Heart left ventricle (tissue), 16 donors: ENCODE measurements around the gene TRIM47. TPM values are rescaled to one million over a fixed set of nuclear protein-coding genes. Genes with fewer than 3 reads are reported as not detected.

Source experiments
- ATAC-seq, 4 donors: fragments of 200-7000 bp; cut with Tn5 transposase; one replicate each; pipeline ENCODE4 v1.9.1; 2020 to 2022; ENCODE audit warnings: moderate library complexity in 4 of 4, mild to moderate bottlenecking in 3 of 4, moderate number of reproducible peaks in 1 of 4
- DNase-seq, 5 donors: peaks; one replicate each; pipeline ENCODE4 v3.0.0-alpha.2; 2020
- H3K27ac ChIP-seq, 12 donors: fragments of 200-600 bp; sonication (generic) in 4 of 12; one replicate each; pipeline versions ENCODE4 v1.5.0 to v1.8.0; 2016 to 2022; ENCODE audit warnings: mild to moderate bottlenecking in 2 of 12
- H3K27me3 ChIP-seq, 9 donors: fragments of 200-600 bp; sonication (generic) in 2 of 9; one replicate each; pipeline versions ENCODE4 v1.5.1 to v1.8.0; 2016 to 2022; ENCODE audit warnings: mild to moderate bottlenecking in 3 of 9
- H3K36me3 ChIP-seq, 9 donors: fragments of 200-600 bp; sonication (generic) in 2 of 9; one replicate each; pipeline versions ENCODE4 v1.5.0 to v1.8.0; 2018 to 2022; ENCODE audit warnings: mild to moderate bottlenecking in 2 of 9
- H3K4me1 ChIP-seq, 12 donors: fragments of 200-600 bp; sonication (generic) in 4 of 12; one replicate each; pipeline versions ENCODE4 v1.5.0 to v1.8.0; 2016 to 2022; ENCODE audit warnings: mild to moderate bottlenecking in 3 of 12
- H3K4me3 ChIP-seq, 12 donors: fragments of 200-600 bp; sonication (generic) in 4 of 12; one replicate each; pipeline versions ENCODE4 v1.5.0 to v1.8.0; 2017 to 2022; ENCODE audit warnings: mild to moderate bottlenecking in 9 of 12, moderate library complexity in 4 of 12
- H3K9me3 ChIP-seq, 12 donors: fragments of 200-600 bp; sonication (generic) in 4 of 12; one replicate each; pipeline versions ENCODE4 v1.5.0 to v1.8.0; 2016 to 2022; ENCODE audit warnings: mild to moderate bottlenecking in 1 of 12
- POLR2A ChIP-seq, 2 donors: fragments of 450-650 bp; IDR thresholded peaks; one replicate each; pipeline ENCODE4 v1.6.1; 2017; ENCODE audit warnings: antibody characterized with exemption in 2 of 2, mild to moderate bottlenecking in 2 of 2, moderate library complexity in 2 of 2
- WGBS, 4 donors: extraction: QIAGEN DNeasy Blood & Tissue Kit in 2 of 4; methylation state at CpG; one replicate each; pipeline versions ENCODE4 v1.1.5 to v1.1.7; 2013 to 2018; 5-methylcytosine and 5-hydroxymethylcytosine counted together
- intact Hi-C, 10 donors: fragments of 100-400 bp; cut with DNase I; formaldehyde crosslinking; loops; one replicate each; pipeline versions ENCODE4 v1.11.1 to v1.14.2; 2022
- polyA plus RNA-seq, 2 donors: library from polyadenylated mRNA; stranded (reverse); fragments of 200-250 nt; gene quantifications; one replicate each; pipeline ENCODE4 v1.2.3, GENCODE V29; 2013
- total RNA-seq, 9 donors: library from RNA; depleted of rRNA in 2 of 9; stranded (reverse); fragments of >200 nt in 2 of 9; fragmentation: NEBNext Ultra II Directional in 3 of 9; extraction: Animal tissue kit (Norgen Biotek cat#: 25700) in 3 of 9; gene quantifications; one replicate each; pipeline versions ENCODE4 v1.1.0 to v1.2.4, GENCODE V29; 2016 to 2023
- TF ChIP-seq, protein P1 (sequence below), 12 donors: fragments of 200-600 bp; sonication (generic) in 4 of 12; IDR thresholded peaks; one replicate each; pipeline versions ENCODE4 v1.5.0 to v1.8.0; 2018 to 2022; ENCODE audit warnings: antibody characterized with exemption in 12 of 12, mild to moderate bottlenecking in 5 of 12
- donor health status: ischemic (EF 13 %, LVEDD 7.1; RV severe dilation, severe dysfunction).
- donor health status: healthy with polysubstance abuse.
- donor health status: DM: no; HTN: yes; CAD: no.
- donor health status: DM: no; HTN: no; CAD: no.
- donor health status: ischemic (EF 25% LVEDD 6.9; RV normal size, moderate dysfunction).
- donor health status: ischemic (EF 25% LVEDD 5.7; RV mildly dilated, moderate dysfunction).
- donor health status: healthy.
- donor health status: DM: yes; HTN: yes; CAD: no.
- donor health status: ischemic (EF 35%, LVEDD 5.7; RV mildly dilated, moderate dysfunction).
- donor health status: nonischemic (EF 11% LVEDD 7.7; RV severe dilation, severe dysfunction).
- donor health status: DM: yes; HTN: yes; CAD: no.
- donor health status: PGD.
- donor health status: ischemic (EF 29% LVEDD 5.4; RV normal size, mild dysfunction).
- donor health status: nonischemic (EF 23%, LVEDD 6.1; RV moderate dilation, normal function).

TRIM47 gene
- total and polyA plus RNA-seq, 11 donors = 20.1 to 53.4 (median 23.3) TPM

GRCh38 chr17:75875182-75875939 lies 3.0 kb downstream of the TRIM47 start:
- intact Hi-C loops = loop anchor here in 2 of 10 donors (10.0 kb wide), 1 partner anchor 101 kb away; a partner anchor contains a TSS
- 40 to 74% (median 67%) methylated on average over 4 to 18 of the region's 18 CpGs for WGBS, 4 donors
- TF ChIP-seq, protein P1, sequence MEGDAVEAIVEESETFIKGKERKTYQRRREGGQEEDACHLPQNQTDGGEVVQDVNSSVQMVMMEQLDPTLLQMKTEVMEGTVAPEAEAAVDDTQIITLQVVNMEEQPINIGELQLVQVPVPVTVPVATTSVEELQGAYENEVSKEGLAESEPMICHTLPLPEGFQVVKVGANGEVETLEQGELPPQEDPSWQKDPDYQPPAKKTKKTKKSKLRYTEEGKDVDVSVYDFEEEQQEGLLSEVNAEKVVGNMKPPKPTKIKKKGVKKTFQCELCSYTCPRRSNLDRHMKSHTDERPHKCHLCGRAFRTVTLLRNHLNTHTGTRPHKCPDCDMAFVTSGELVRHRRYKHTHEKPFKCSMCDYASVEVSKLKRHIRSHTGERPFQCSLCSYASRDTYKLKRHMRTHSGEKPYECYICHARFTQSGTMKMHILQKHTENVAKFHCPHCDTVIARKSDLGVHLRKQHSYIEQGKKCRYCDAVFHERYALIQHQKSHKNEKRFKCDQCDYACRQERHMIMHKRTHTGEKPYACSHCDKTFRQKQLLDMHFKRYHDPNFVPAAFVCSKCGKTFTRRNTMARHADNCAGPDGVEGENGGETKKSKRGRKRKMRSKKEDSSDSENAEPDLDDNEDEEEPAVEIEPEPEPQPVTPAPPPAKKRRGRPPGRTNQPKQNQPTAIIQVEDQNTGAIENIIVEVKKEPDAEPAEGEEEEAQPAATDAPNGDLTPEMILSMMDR (IDR thresholded peaks at IDR 0.05) = no peak
- no peak for TF ChIP-seq POLR2A (IDR thresholded peaks at IDR 0.05)
- peaks cover 17 to 75% (median 52%) of the 10 kb centered on the region in 12 donors for H3K4me1 ChIP-seq
- DNase-seq = peak in 3 of 5 donors; percentile 47 to 64 (median 62)
- peak overlapping the region in 8 of 12 donors; percentile 64 to 96 (median 77) for H3K4me3 ChIP-seq
- no peaks in the 10 kb centered on the region for H3K27me3 ChIP-seq
- H3K9me3 ChIP-seq = no peaks in the 10 kb centered on the region
- peak overlapping the region; percentile 91 to 99 (median 96) for H3K27ac ChIP-seq
- H3K36me3 ChIP-seq = peaks cover 0 to 27% (median 22%) of the 10 kb centered on the region in 9 donors
- ATAC-seq = no peak

DNA sequence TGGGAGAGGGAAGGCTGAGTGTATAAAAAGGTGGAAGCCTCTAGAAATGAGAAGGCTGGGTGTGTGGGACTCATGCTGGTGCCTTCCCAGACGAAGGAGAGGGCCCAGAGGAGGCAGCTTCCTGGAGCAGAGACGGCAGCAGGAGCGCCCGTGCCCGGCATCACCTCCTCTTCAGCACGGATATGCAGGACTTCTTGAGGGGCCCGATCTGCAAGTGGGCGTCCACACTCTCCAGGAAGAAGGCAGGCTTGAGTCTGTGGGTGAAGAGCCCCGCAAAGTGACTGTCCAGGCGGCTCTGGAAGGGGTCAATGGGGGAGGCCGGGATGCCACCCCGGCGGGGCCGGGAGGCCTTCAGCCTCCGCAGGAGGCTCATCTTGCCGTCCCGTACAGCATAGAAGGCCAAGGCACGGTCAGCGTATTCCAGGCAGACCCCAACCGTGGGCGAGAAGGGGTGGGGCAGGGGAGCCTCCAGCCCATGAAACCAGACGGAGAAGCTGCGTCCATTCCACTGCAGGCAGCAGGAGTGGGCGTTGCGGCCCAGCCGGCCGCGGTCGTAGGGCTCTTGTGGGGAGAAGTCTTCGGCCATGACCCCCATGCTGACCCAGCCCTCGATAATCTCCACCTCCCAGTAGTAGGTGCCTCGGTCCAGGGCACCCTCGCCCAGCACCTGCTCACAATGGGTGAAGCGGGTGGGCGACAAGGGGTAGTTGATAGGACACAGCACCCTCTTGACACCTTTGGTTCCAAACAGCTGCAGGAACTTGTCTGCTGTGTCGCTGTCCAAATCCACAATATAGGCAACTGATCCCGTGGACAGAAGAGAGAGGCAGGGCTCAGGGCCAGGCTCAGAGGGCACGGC lies 3.8 kb downstream of the TRIM47 start:
- peak overlapping the region in 11 of 12 donors; percentile 90 to 99 (median 96) for H3K27ac ChIP-seq
- H3K27me3 ChIP-seq = no peaks in the 10 kb centered on the region
- TF ChIP-seq, protein P1 (IDR thresholded peaks at IDR 0.05) = no peak
- TF ChIP-seq POLR2A (IDR thresholded peaks at IDR 0.05) = no peak
- peaks cover 0 to 27% (median 22%) of the 10 kb centered on the region in 9 donors for H3K36me3 ChIP-seq
- H3K4me1 ChIP-seq = peaks cover 17 to 83% (median 56%) of the 10 kb centered on the region in 12 donors
- peak in 1 of 5 donors; percentile 66 for DNase-seq
- no peak overlapping the region for H3K4me3 ChIP-seq
- no peaks in the 10 kb centered on the region for H3K9me3 ChIP-seq
- intact Hi-C loops = loop anchor here in 2 of 10 donors (10.0 kb wide), 1 partner anchor 100 kb away; a partner anchor contains a TSS
- 91 to 96% (median 93%) methylated on average over 24 to 38 of the region's 38 CpGs for WGBS, 4 donors
- ATAC-seq = no peak

DNA sequence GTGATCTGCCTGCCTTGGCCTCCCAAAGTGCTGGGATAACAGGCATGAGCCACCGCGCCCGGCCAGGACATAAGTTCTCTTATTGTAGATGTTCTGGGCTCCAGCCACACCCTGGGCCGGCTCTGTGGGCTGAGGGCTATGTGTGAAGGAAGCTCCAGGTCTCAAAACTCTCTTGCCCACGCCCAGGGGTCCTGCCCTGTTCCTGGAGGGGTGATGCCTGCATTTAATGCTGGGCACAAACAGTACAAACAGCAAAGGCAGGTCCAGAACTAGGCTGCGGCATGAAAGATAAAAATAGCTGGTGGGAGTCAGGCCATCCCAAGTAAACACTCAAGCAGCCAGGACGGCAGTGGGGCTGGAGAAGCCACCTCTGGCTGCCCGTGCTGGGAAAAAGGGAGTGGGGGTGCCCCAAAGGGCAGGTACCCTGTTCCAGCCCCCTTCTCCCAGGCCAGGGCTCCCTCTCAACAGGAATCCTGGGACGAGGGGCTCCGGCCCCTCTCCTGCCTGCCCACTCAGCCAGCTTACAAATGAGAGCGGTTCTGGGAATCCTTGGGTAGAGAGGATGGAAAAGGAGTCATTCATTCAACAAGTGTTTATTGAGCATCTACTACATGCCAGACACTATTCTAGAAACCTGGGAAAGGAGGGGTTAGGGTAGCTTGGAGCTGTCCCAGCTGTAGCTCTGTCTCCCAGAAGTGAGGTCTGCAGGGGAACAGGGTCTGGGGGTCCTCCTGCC lies 4.6 kb downstream of the TRIM47 start:
- no peak for TF ChIP-seq POLR2A (IDR thresholded peaks at IDR 0.05)
- TF ChIP-seq, protein P1 (IDR thresholded peaks at IDR 0.05) = no peak
- no peaks in the 10 kb centered on the region for H3K9me3 ChIP-seq
- peaks cover 17 to 87% (median 57%) of the 10 kb centered on the region in 12 donors for H3K4me1 ChIP-seq
- WGBS, 4 donors = 47 to 56% (median 52%) methylated on average over 11 of the region's 11 CpGs
- peak overlapping the region; percentile 66 to 99 (median 92) for H3K27ac ChIP-seq
- no peak overlapping the region for H3K4me3 ChIP-seq
- DNase-seq = no peak
- H3K36me3 ChIP-seq = peaks cover 0 to 27% (median 22%) of the 10 kb centered on the region in 9 donors
- intact Hi-C loops = loop anchor here in 3 of 10 donors (2.0 to 10.0 kb wide), 2 partner anchors 89 to 99 kb away; partner anchors contain the start of gene UNK (in 1 of the 3)
- H3K27me3 ChIP-seq = no peaks in the 10 kb centered on the region
- ATAC-seq = peak in 1 of 4 donors; percentile 1
